HepG2 (cell line): ENCODE results near the gene C1orf116. TPM values are rescaled to one million over a fixed set of nuclear protein-coding genes. Genes with fewer than 3 reads are reported as not detected.

Experiments used
- ATAC-seq: fragments of 200-7000 bp; cut with Tn5 transposase; 3 replicates; pipeline ENCODE4 v1.9.1; 2020; ENCODE audit warnings: mild to moderate bottlenecking, moderate library complexity
- BruUV-seq: library from RNA; stranded (reverse); fragments of 400-500 nt; replicated peaks from 2 replicates; lab custom pipeline; 2021; lab: Mats Ljungman, UMichigan
- CTCF ChIA-PET: fragments of 300-600 bp; formaldehyde crosslinking; extraction: SDS; loops from one replicate; lab custom pipeline; 2021; ENCODE audit warnings: low total read pairs, inconsistent platforms, low intra/inter-chr PET ratio; lab: Yijun Ruan, JAX
- POLR2A ChIA-PET: fragments of 350-600 bp; sonication (Branson Sonifier 250); formaldehyde crosslinking; loops from one replicate; lab custom pipeline; 2020; ENCODE audit warnings: antibody characterized with exemption, inconsistent platforms; lab: Yijun Ruan, JAX
- DNase-seq: peaks from one replicate; pipeline ENCODE4 v3.0.0-alpha.2; 2015; ENCODE audit warnings: low spot score
- FAIRE-seq: peaks from 3 replicates; lab custom pipeline; 2011; peaks lifted over from hg19 to GRCh38; lab: Jason Lieb, UNC
- H2AFZ ChIP-seq: one replicate; pipeline ENCODE4 v1.6.1; 2011; ENCODE audit warnings: low read length, inconsistent platforms
- H3K27ac ChIP-seq: fragments of 300-600 bp; 3 replicates; pipeline ENCODE4 v1.8.0; 2011; ENCODE audit warnings: mixed run types, mild to moderate bottlenecking, mixed read lengths, low read length, inconsistent platforms; ENCODE audit not compliant: insufficient read depth; ENCODE audit errors: extremely low read length
- H3K27me3 ChIP-seq, 2 experiments: fragments of 200-600 bp in 1 of 2; 2 replicates in 1 of 2; 3 replicates in 1 of 2; pipeline versions ENCODE4 v1.6.0 to v1.8.0; 2011; ENCODE audit warnings: low read length in 2 of 2, mild to moderate bottlenecking in 2 of 2, moderate library complexity in 2 of 2, inconsistent platforms in 1 of 2; ENCODE audit not compliant: insufficient read depth in 2 of 2, control insufficient read depth in 1 of 2
- H3K36me3 ChIP-seq, 2 experiments: fragments of 200-600 bp in 1 of 2; replicated peaks in 1 of 2; 2 replicates in 1 of 2; 3 replicates in 1 of 2; pipeline versions ENCODE4 v1.5.1 to v1.8.0; 2011; ENCODE audit warnings: low read length in 2 of 2, inconsistent platforms in 1 of 2; ENCODE audit not compliant: insufficient read depth in 2 of 2, control insufficient read depth in 1 of 2
- H3K4me1 ChIP-seq: 2 replicates; pipeline ENCODE4 v1.5.1; 2012; ENCODE audit warnings: low read length, inconsistent platforms; ENCODE audit not compliant: insufficient read depth
- H3K4me2 ChIP-seq: 2 replicates; pipeline ENCODE4 v1.6.0; 2011; ENCODE audit warnings: low read depth, low read length, inconsistent platforms
- H3K4me3 ChIP-seq, 3 experiments: fragments of 200-600 bp in 1 of 3; sonication (generic), shearing (Covaris generic) in 1 of 3; replicated peaks in 1 of 3; 2 replicates each; pipeline ENCODE4 v1.5.1; 2011 to 2016; ENCODE audit warnings: low read length in 3 of 3, inconsistent platforms in 2 of 3, low read depth in 2 of 3, mild to moderate bottlenecking in 2 of 3, control low read depth in 1 of 3, mixed read lengths in 1 of 3; ENCODE audit not compliant: insufficient read depth in 1 of 3
- H3K79me2 ChIP-seq: one replicate; pipeline ENCODE4 v1.6.1; 2011; ENCODE audit warnings: low read length, inconsistent platforms; ENCODE audit not compliant: insufficient read depth
- H3K9ac ChIP-seq: 2 replicates; pipeline ENCODE4 v1.6.0; 2011; ENCODE audit warnings: mild to moderate bottlenecking, low read depth, low read length, inconsistent platforms; ENCODE audit not compliant: insufficient read depth
- H3K9me3 ChIP-seq: 2 replicates; pipeline ENCODE4 v1.5.1; 2012; ENCODE audit warnings: mild to moderate bottlenecking, low read length
- H4K20me1 ChIP-seq: 2 replicates; pipeline ENCODE4 v1.6.0; 2011; ENCODE audit warnings: inconsistent platforms, mild to moderate bottlenecking, low read length, moderate library complexity; ENCODE audit not compliant: insufficient read depth
- ARNT2 ChIP-seq: sonication (generic); formaldehyde crosslinking; IDR thresholded peaks from 2 replicates; pipeline ENCODE4 v1.8.0; 2022; ENCODE audit warnings: mild to moderate bottlenecking, low read depth, missing genetic modification reagents, moderate library complexity
- CREB1 ChIP-seq, 2 experiments: fragments of 450-650 bp in 1 of 2; IDR thresholded peaks; 2 replicates each; pipeline ENCODE4 v1.6.1; 2016 to 2017; ENCODE audit warnings: control low read depth in 1 of 2, mild to moderate bottlenecking in 1 of 2, missing compliant biosample characterization in 1 of 2, missing genetic modification characterization in 1 of 2
- NR2C2 ChIP-seq: sonication (generic); formaldehyde crosslinking; IDR thresholded peaks from 2 replicates; pipeline ENCODE4 v1.4.0; 2020; ENCODE audit warnings: missing genetic modification reagents, mild to moderate bottlenecking, moderate library complexity, borderline replicate concordance
- RFX3 ChIP-seq: IDR thresholded peaks from 2 replicates; pipeline ENCODE4 v1.6.1; 2016; ENCODE audit warnings: missing biosample characterization, missing genetic modification reagents
- ZIK1 ChIP-seq: sonication (generic); formaldehyde crosslinking; IDR thresholded peaks from 2 replicates; pipeline ENCODE4 v1.5.0; 2020; ENCODE audit warnings: mild to moderate bottlenecking, low read depth, missing genetic modification reagents, borderline replicate concordance
- ZNF615 ChIP-seq: sonication (generic); formaldehyde crosslinking; IDR thresholded peaks from 2 replicates; pipeline ENCODE4 v1.5.0; 2020; ENCODE audit warnings: mild to moderate bottlenecking, missing genetic modification reagents, borderline replicate concordance
- ZNF709 ChIP-seq: sonication (generic); formaldehyde crosslinking; IDR thresholded peaks from 2 replicates; pipeline ENCODE4 v1.5.0; 2020; ENCODE audit warnings: mild to moderate bottlenecking, missing genetic modification reagents
- ZNF782 ChIP-seq: sonication (generic); formaldehyde crosslinking; IDR thresholded peaks from 2 replicates; pipeline ENCODE4 v1.4.0; 2020; ENCODE audit warnings: missing genetic modification reagents, mild to moderate bottlenecking, borderline replicate concordance
- ZSCAN30 ChIP-seq: sonication (generic); formaldehyde crosslinking; IDR thresholded peaks from 2 replicates; pipeline ENCODE4 v1.5.0; 2020; ENCODE audit warnings: mild to moderate bottlenecking, missing genetic modification reagents
- WGBS: methylation state at CpG from one replicate; pipeline ENCODE4 v1.1.6; 2017; ENCODE audit warnings: low lambda C conversion rate; 5-methylcytosine and 5-hydroxymethylcytosine counted together
- in situ Hi-C: cut with HindIII; loops from 2 replicates; pipeline ENCODE4 v1.10.0; 2017; ENCODE audit warnings: low pct_unique_long_range_greater_than_20kb; ENCODE audit not compliant: extremely low pct_ligation_motif_present
- intact Hi-C: fragments of 100-400 bp; cut with micrococcal nuclease; formaldehyde crosslinking; loops from one replicate; pipeline ENCODE4 v1.10.0; 2022; ENCODE audit not compliant: unreplicated experiment
- polyA plus RNA-seq, 8 experiments: library from polyadenylated mRNA; depleted of rRNA in 3 of 8; stranded (reverse) in 7 of 8; unstranded in 1 of 8; fragments of >200 nt; fragmentation: Illumina TruSeq in 4 of 8; extraction: Trizol in 4 of 8; gene quantifications; 2 replicates each; pipeline versions ENCODE4 v1.2.1 to v1.2.3, GENCODE V29; 2011 to 2016; ENCODE audit warnings: low read depth in 4 of 8, missing spikeins in 1 of 8, mixed read lengths in 1 of 8; ENCODE audit not compliant: insufficient read depth in 1 of 8
- total RNA-seq, 5 experiments: library from RNA; depleted of rRNA; stranded (reverse); fragments of >200 nt; fragmentation: Illumina TruSeq; extraction: Trizol; gene quantifications; 2 replicates each; pipeline ENCODE4 v1.2.3, GENCODE V29; 2016; ENCODE audit warnings: low read depth in 1 of 5
- TF ChIP-seq, protein P1 (sequence below): sonication (generic); formaldehyde crosslinking; conservative IDR thresholded peaks from 2 replicates; pipeline ENCODE4 v1.4.0; 2020; ENCODE audit warnings: missing genetic modification reagents
- TF ChIP-seq, protein P2 (sequence below): sonication (generic); formaldehyde crosslinking; IDR thresholded peaks from 2 replicates; pipeline ENCODE4 v1.5.1; 2020; ENCODE audit warnings: mild to moderate bottlenecking, missing genetic modification reagents, borderline replicate concordance

Gene C1orf116
- total and polyA plus RNA-seq, 2 of the 13 experiments (the other 11 are each of a cell fraction or from before 2014, with no cell fraction given) = 0.51 to 0.95 TPM

DNA sequence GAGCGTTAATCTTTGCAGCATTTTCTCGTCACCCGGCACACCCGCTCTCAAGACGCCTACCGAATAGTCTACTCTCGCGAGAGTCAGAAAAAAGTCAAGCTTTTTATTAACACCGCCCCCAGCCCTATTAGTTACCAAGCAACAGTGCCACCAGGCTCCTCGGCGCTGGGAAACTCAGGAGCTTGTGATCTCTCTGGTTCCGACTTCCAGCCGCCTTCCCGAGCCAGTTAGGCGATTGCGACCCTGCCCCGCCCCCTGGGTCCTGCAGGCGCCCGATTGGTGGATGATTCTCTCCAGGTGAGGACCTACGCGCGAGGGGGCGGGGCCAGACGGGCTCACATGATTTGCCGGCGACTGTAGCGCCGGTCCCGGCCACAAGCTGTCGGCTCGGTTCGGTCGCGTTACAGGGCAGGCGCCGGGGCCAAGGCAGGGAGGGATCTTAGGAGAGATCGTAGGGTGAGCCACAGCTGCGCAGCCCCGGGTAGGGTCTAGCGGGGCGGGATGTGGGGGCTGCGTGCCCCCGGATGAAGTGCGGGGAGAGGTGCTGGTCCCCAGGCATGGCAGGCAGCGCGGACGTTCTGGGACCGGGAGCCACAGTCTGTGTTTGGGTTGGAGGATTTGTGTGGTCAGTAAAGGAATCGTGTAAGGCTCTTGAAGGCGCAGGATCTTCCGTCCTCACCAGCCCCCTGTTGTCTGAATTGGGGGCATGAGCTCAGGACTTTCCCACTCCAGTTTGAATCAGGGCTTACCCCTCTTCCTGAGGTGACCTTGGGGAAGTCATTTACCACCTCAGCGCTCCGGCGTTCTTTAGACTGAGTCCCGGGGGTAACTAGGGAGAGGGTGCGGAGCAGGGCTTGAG lies 20.6 kb upstream of the C1orf116 start, which contains the start of gene PFKFB2 (continued):
- peak; percentile 26 for TF ChIP-seq ARNT2
- TF ChIP-seq, protein P1, sequence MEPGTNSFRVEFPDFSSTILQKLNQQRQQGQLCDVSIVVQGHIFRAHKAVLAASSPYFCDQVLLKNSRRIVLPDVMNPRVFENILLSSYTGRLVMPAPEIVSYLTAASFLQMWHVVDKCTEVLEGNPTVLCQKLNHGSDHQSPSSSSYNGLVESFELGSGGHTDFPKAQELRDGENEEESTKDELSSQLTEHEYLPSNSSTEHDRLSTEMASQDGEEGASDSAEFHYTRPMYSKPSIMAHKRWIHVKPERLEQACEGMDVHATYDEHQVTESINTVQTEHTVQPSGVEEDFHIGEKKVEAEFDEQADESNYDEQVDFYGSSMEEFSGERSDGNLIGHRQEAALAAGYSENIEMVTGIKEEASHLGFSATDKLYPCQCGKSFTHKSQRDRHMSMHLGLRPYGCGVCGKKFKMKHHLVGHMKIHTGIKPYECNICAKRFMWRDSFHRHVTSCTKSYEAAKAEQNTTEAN (CRISPR knock-in tag) = 0 out of 2 replicates have a peak, but pooled peaks have one; percentile 19
- TF ChIP-seq RFX3 (CRISPR knock-in tag) = peak; percentile 69
- TF ChIP-seq NR2C2 = peak; percentile 37; the same call in 1 of the 2 replicates
- TF ChIP-seq ZNF709 (CRISPR knock-in tag) = 0 out of 2 replicates have a peak, but pooled peaks have one; percentile 37
- TF ChIP-seq, all 625 proteins: peak for 198

DNA sequence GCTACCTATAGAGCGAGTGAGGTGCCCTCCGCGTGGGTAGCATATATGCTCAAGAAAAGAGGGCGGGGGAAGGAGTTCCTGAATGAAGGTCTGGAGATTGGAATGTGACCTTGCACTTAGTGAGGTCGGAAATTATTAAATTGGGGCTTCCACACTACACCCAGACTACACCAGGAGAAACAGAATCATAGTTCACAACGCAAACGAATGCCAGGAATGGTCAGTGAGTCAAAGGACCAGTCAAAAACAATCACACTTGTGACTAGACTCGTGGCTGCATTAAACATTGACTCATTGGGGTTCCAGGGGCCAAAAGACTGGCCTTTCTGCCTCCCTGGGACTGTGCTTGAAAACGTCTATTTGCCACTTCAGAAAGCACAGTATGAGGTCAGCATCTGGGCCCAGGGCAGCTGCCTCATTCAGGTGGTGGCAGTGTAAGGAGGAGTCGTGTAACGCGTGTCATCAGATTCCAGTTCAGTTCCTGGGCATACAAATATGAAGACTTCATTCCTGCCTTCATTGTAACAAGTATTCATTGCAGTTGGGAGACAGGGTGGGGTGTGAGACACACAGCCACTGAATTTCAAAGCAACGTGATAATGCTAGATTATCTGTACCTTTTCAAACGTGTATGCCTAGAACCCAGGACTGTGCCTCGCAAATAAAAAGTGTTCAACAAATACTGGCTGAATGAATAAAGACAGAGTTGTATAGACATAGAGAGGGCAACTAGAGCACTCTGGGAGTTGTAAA lies 18.8 kb upstream of the C1orf116 start, which contains the start of gene YOD1:
Gene YOD1, minus strand, starts transcription at position 18 of the 753 bp plus-strand sequence. CDS start 178 bp downstream, outside the sequence.
- Histone ChIP-seq H4K20me1 (no peaks in the 10 kb centered on the region; the same call in 1 of the 2 replicates), H3K4me1 (peaks cover 48% of the 10 kb centered on the region), H3K79me2 (peaks cover 40% of the 10 kb centered on the region), H2AFZ (peak within 1 kb of the TSS; percentile 79), H3K36me3 (peaks cover 0 to 10% of the 10 kb centered on the region in 2 experiments; a peak in 1 of 5 replicates), H3K27me3 (no peaks in the 10 kb centered on the region; a peak in 1 of 5 replicates), H3K9me3 (no peaks in the 10 kb centered on the region), H3K9ac (peak within 1 kb of the TSS; percentile 94), H3K27ac (peak within 1 kb of the TSS; percentile 90), H3K4me2 (peak within 1 kb of the TSS; percentile 98), H3K4me3 (peak within 1 kb of the TSS; percentile 95 to 98 (median 96))
- CTCF ChIA-PET = interaction anchor here (1.4 to 3.2 kb wide), 2 partner anchors 26 to 448 kb away, joined by 3 to 14 read pairs; no protein-coding TSS in a partner anchor
- in situ Hi-C loops (no loop called here), intact Hi-C loops (loop anchor here (2.0 kb wide), 2 partner anchors 19 to 47 kb away; partner anchors contain the start of gene C1orf116)
- POLR2A ChIA-PET = interaction anchor here (2.0 kb wide), 1 partner anchor 19 kb away, joined by 6 read pairs; the partner anchor contains the start of gene C1orf116
- DNase-seq = peak; percentile 70
- no TSS peak for BruUV-seq
- 1% methylated on average over 15 of the region's 15 CpGs for WGBS
- FAIRE-seq = peak; percentile 70
- ATAC-seq = peak; percentile 42
- TF ChIP-seq ZIK1 (CRISPR knock-in tag) (no peak), ZNF615 (CRISPR knock-in tag) (0 out of 2 replicates have a peak, but pooled peaks have one; percentile 24), ZNF782 (no peak), CREB1 (IDR thresholded peaks at IDR 0.05) (0 out of 2 replicates have a peak, but pooled peaks have one; percentile 18), CREB1 (CRISPR knock-in tag; IDR thresholded peaks at IDR 0.05) (no peak; the same call in 1 of the 2 replicates), ZSCAN30 (peak; percentile 34; the same call in 1 of the 2 replicates)
- TF ChIP-seq, protein P2, sequence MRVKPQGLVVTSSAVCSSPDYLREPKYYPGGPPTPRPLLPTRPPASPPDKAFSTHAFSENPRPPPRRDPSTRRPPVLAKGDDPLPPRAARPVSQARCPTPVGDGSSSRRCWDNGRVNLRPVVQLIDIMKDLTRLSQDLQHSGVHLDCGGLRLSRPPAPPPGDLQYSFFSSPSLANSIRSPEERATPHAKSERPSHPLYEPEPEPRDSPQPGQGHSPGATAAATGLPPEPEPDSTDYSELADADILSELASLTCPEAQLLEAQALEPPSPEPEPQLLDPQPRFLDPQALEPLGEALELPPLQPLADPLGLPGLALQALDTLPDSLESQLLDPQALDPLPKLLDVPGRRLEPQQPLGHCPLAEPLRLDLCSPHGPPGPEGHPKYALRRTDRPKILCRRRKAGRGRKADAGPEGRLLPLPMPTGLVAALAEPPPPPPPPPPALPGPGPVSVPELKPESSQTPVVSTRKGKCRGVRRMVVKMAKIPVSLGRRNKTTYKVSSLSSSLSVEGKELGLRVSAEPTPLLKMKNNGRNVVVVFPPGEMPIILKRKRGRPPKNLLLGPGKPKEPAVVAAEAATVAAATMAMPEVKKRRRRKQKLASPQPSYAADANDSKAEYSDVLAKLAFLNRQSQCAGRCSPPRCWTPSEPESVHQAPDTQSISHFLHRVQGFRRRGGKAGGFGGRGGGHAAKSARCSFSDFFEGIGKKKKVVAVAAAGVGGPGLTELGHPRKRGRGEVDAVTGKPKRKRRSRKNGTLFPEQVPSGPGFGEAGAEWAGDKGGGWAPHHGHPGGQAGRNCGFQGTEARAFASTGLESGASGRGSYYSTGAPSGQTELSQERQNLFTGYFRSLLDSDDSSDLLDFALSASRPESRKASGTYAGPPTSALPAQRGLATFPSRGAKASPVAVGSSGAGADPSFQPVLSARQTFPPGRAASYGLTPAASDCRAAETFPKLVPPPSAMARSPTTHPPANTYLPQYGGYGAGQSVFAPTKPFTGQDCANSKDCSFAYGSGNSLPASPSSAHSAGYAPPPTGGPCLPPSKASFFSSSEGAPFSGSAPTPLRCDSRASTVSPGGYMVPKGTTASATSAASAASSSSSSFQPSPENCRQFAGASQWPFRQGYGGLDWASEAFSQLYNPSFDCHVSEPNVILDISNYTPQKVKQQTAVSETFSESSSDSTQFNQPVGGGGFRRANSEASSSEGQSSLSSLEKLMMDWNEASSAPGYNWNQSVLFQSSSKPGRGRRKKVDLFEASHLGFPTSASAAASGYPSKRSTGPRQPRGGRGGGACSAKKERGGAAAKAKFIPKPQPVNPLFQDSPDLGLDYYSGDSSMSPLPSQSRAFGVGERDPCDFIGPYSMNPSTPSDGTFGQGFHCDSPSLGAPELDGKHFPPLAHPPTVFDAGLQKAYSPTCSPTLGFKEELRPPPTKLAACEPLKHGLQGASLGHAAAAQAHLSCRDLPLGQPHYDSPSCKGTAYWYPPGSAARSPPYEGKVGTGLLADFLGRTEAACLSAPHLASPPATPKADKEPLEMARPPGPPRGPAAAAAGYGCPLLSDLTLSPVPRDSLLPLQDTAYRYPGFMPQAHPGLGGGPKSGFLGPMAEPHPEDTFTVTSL (CRISPR knock-in tag) = peak; percentile 31; the same call in 1 of the 2 replicates
